Measurements from ENCODE around the gene MAML3.

GRCh38 chr4:140186651-140187315 lies 32.8 kb upstream of the MAML3 start:
- TF ChIP-seq EP300 (IDR thresholded peaks at IDR 0.05; ENCODE audit: borderline replicate concordance) (no peak), REST (IDR thresholded peaks at IDR 0.05; ENCODE audit: low read depth) (no peak), TCF12 (IDR thresholded peaks at IDR 0.05; ENCODE audit: low read depth) (no peak), YY1 (IDR thresholded peaks at IDR 0.05; ENCODE audit: low read depth) (no peak), MAX (IDR thresholded peaks at IDR 0.05) (no peak), FOXM1 (IDR thresholded peaks at IDR 0.05; ENCODE audit: borderline replicate concordance, low read depth) (no peak), RAD21 (IDR thresholded peaks at IDR 0.05; ENCODE audit: low read depth) (no peak), TAF1 (IDR thresholded peaks at IDR 0.05; ENCODE audit: low read depth) (no peak), TEAD4 (IDR thresholded peaks at IDR 0.05) (no peak), CREB1 (IDR thresholded peaks at IDR 0.05; ENCODE audit: low read depth) (no peak), NFIC (IDR thresholded peaks at IDR 0.05) (no peak), CEBPB (IDR thresholded peaks at IDR 0.05) (no peak), USF1 (IDR thresholded peaks at IDR 0.05) (no peak)

Measured in Ishikawa (cell line).